ENCODE data around the gene ALDH18A1. TPM values are rescaled to one million over a fixed set of nuclear protein-coding genes. Genes with fewer than 3 reads are reported as not detected.

ALDH18A1 gene
- total and polyA plus RNA-seq, 2 of the 8 experiments (the other 6 are each of a cell fraction or from before 2014, with no cell fraction given): 59.6 to 128 TPM

GRCh38 chr10:95688648-95689047 is 32.1 kb upstream of the ALDH18A1 start:
- H4K91ac ChIP-seq (replicated peaks; ENCODE audit: insufficient read length, low read length): no peak overlapping the region
- FAIRE-seq (no peak), DNase-seq (ENCODE audit: low read depth in 1 of 2, low spot score in 2 of 2) (no peak)
- H3K79me2 ChIP-seq (ENCODE audit: control insufficient read depth in 1 of 2, insufficient read depth in 2 of 2, low read length in 2 of 2): peaks cover 0 to 21% of the 10 kb centered on the region in 2 experiments; a peak in 2 of 4 replicates
- no peak overlapping the region for H3K4me2 ChIP-seq (ENCODE audit: insufficient read depth in 1 of 2, low read depth in 2 of 2, low read length in 2 of 2)
- ChIA-PET POLR2A (ENCODE audit: partially characterized antibody) (interaction anchor here (0.6 to 1.5 kb wide), 4 partner anchors 14 to 224 kb away, joined by 3 to 4 read pairs (median 3); no protein-coding TSS in a partner anchor), CTCF (ENCODE audit: partially characterized antibody) (interaction anchor here (0.6 to 3.2 kb wide), 7 partner anchors 9 to 1421 kb away, joined by 3 to 12 read pairs (median 4); no protein-coding TSS in a partner anchor)
- H2BK12ac ChIP-seq (ENCODE audit: low read depth, low read length): no peak overlapping the region
- no peak overlapping the region for H4K8ac ChIP-seq (ENCODE audit: extremely low read depth, insufficient read depth, low read length)
- no peak overlapping the region for H3K18ac ChIP-seq (ENCODE audit: extremely low read depth, low read length)
- H3K27me3 ChIP-seq (replicated peaks in 1 of 4; ENCODE audit: control insufficient read depth in 3 of 4, extremely low read depth in 1 of 4, insufficient read depth in 3 of 4, low read length in 3 of 4): no peaks in the 10 kb centered on the region
- 98% methylated on average over 2 of the region's 2 CpGs; no CpG with 5 or more reads in 1 of the 2 experiments for WGBS, 2 experiments (ENCODE audit: extremely low coverage in 1 of 2, insufficient coverage in 1 of 2, insufficient read length in 1 of 2, insufficient replicate concordance in 2 of 2, low coverage in 1 of 2, low lambda C conversion rate in 2 of 2, missing lambda C conversion rate in 1 of 2)
- no peak overlapping the region for H3K14ac ChIP-seq (ENCODE audit: insufficient read length)
- no peak for TF ChIP-seq NANOG (IDR thresholded peaks at IDR 0.05; ENCODE audit: insufficient read depth, low read depth, low read length, poor library complexity, severe bottlenecking)
- TF ChIP-seq RAD21 (IDR thresholded peaks at IDR 0.05 in 1 of 2, conservative IDR thresholded peaks at IDR 0.05 in 1 of 2; ENCODE audit: low read depth in 2 of 2, low read length in 2 of 2): peak in 1 of 2 experiments; percentile 15; a peak in 1 of 4 replicates
- TF ChIP-seq TAF7 (optimal IDR thresholded peaks at IDR 0.05; ENCODE audit: borderline replicate concordance, low read depth, low read length): no peak
- no peak for TF ChIP-seq CBX8 (IDR thresholded peaks at IDR 0.05; ENCODE audit: borderline replicate concordance, low read depth, low read length)
- TF ChIP-seq CTCF (IDR thresholded peaks at IDR 0.05; ENCODE audit: control extremely low read depth in 1 of 3, insufficient read depth in 1 of 3, low read depth in 1 of 3, low read length in 3 of 3): no peak
- H3K27ac ChIP-seq (ENCODE audit: low read depth, low read length): no peak overlapping the region
- no peak overlapping the region for H2BK5ac ChIP-seq (ENCODE audit: low read depth, low read length)
- H3K9ac ChIP-seq (replicated peaks in 1 of 4; ENCODE audit: extremely low read depth in 1 of 4, low read depth in 3 of 4, low read length in 3 of 4): no peak overlapping the region
- H2BK120ac ChIP-seq (replicated peaks; ENCODE audit: low read depth, low read length): no peak overlapping the region
- H2AK5ac ChIP-seq (ENCODE audit: low read depth, low read length): no peak overlapping the region
- H3K9me3 ChIP-seq (ENCODE audit: insufficient read depth in 2 of 2, low read depth in 1 of 2, low read length in 1 of 2): no peaks in the 10 kb centered on the region
- H3K4ac ChIP-seq (replicated peaks; ENCODE audit: insufficient read length, low read depth, low read length): no peak overlapping the region
- no peak overlapping the region for H2AFZ ChIP-seq (ENCODE audit: low read length)
- peaks cover 2% of the 10 kb centered on the region; the same call in 1 of the 2 replicates for H3K79me1 ChIP-seq (ENCODE audit: low read depth, low read length)
- H3K23ac ChIP-seq (ENCODE audit: insufficient read length): no peak overlapping the region
- peaks cover 8 to 59% (median 36%) of the 10 kb centered on the region in 4 experiments for H3K36me3 ChIP-seq (ENCODE audit: control insufficient read depth in 2 of 4, insufficient read depth in 4 of 4, low read length in 3 of 4)
- no peak overlapping the region for H3K56ac ChIP-seq (replicated peaks; ENCODE audit: insufficient read length, low read depth, low read length)
- H4K5ac ChIP-seq (ENCODE audit: insufficient read length, low read depth, low read length): no peak overlapping the region
- H2BK15ac ChIP-seq (ENCODE audit: low read length): no peak overlapping the region
- peaks cover 0 to 3% (median 1%) of the 10 kb centered on the region in 4 experiments; a peak in 2 of 7 replicates for H3K4me1 ChIP-seq (replicated peaks in 1 of 4; ENCODE audit: control insufficient read depth in 3 of 4, insufficient read depth in 4 of 4, low read length in 3 of 4)
- no peak overlapping the region for H3K4me3 ChIP-seq (ENCODE audit: extremely low read depth in 1 of 4, insufficient read depth in 2 of 4, low read depth in 3 of 4, low read length in 4 of 4)
- peaks cover 7% of the 10 kb centered on the region for H3K23me2 ChIP-seq (ENCODE audit: low read depth, low read length)
- peaks cover 0 to 2% of the 10 kb centered on the region in 2 experiments for H4K20me1 ChIP-seq (replicated peaks in 1 of 2; ENCODE audit: control insufficient read depth in 1 of 2, insufficient read depth in 2 of 2, low read length in 2 of 2)
- H2BK20ac ChIP-seq (ENCODE audit: low read length): no peak overlapping the region

Data from H1 (cell line).